GM12878 (cell line): ENCODE data around the gene PLAC8. TPM values are rescaled to one million over a fixed set of nuclear protein-coding genes. Genes with fewer than 3 reads are reported as not detected.

ENCODE experiments used
- ATAC-seq: fragments of 200-7000 bp; cut with Tn5 transposase; 3 replicates; pipeline ENCODE4 v1.9.1; 2020; ENCODE audit warnings: mild to moderate bottlenecking, moderate library complexity
- BruUV-seq: library from RNA; stranded (reverse); fragments of 400-500 nt; replicated peaks from 2 replicates; lab custom pipeline; 2021; lab: Mats Ljungman, UMichigan
- CTCF ChIA-PET: fragments of 300-600 bp; sonication (Branson Sonifier 250); formaldehyde crosslinking; extraction: SDS; loops from one replicate; lab custom pipeline; 2021; ENCODE audit warnings: inconsistent platforms; lab: Yijun Ruan, JAX
- POLR2A ChIA-PET: fragments of 350-600 bp; formaldehyde crosslinking; extraction: SDS; loops from one replicate; lab custom pipeline; 2021; ENCODE audit warnings: inconsistent platforms; lab: Charles Lee
- RAD21 ChIA-PET: fragments of 300-600 bp; sonication (Branson Sonifier 250); formaldehyde crosslinking; loops from one replicate; lab custom pipeline; 2023; ENCODE audit warnings: antibody characterized with exemption; ENCODE audit not compliant: unreplicated experiment; lab: Charles Lee
- SMC1A ChIA-PET: fragments of 300-600 bp; sonication (Branson Sonifier 250); formaldehyde crosslinking; loops from one replicate; lab custom pipeline; 2023; ENCODE audit not compliant: unreplicated experiment, uncharacterized antibody; lab: Charles Lee
- DNase-seq: peaks from one replicate; pipeline ENCODE4 v3.0.0-alpha.2; 2011; ENCODE audit warnings: low read depth, low spot score
- FAIRE-seq: peaks from 3 replicates; lab custom pipeline; 2011; peaks lifted over from hg19 to GRCh38; lab: Jason Lieb, UNC
- H2AFZ ChIP-seq: 2 replicates; pipeline ENCODE4 v1.6.0; 2011; ENCODE audit warnings: low read depth, low read length, control low read depth; ENCODE audit not compliant: control insufficient read depth
- H3K27ac ChIP-seq: 2 replicates; pipeline ENCODE4 v1.5.1; 2011; ENCODE audit warnings: control low read depth; ENCODE audit not compliant: control insufficient read depth, insufficient read depth
- H3K27me3 ChIP-seq, 2 experiments: replicated peaks in 1 of 2; 2 replicates each; pipeline versions ENCODE4 v1.6.0 to v1.6.1; 2011; ENCODE audit warnings: low read length in 1 of 2; ENCODE audit not compliant: control insufficient read depth in 2 of 2, insufficient read depth in 2 of 2
- H3K36me3 ChIP-seq, 2 experiments: 2 replicates each; pipeline ENCODE4 v1.5.1; 2011; ENCODE audit warnings: low read length in 1 of 2; ENCODE audit not compliant: control insufficient read depth in 2 of 2, insufficient read depth in 2 of 2
- H3K4me1 ChIP-seq: 2 replicates; pipeline ENCODE4 v1.6.1; 2011; ENCODE audit warnings: mild to moderate bottlenecking, low read length, moderate library complexity, mixed read lengths; ENCODE audit not compliant: control insufficient read depth, insufficient read depth
- H3K4me2 ChIP-seq: 2 replicates; pipeline ENCODE4 v1.6.0; 2011; ENCODE audit warnings: control low read depth; ENCODE audit not compliant: control insufficient read depth, insufficient read depth
- H3K4me3 ChIP-seq: fragments of 200-600 bp; sonication (generic); 2 replicates; pipeline ENCODE4 v1.5.1; 2016
- H3K79me2 ChIP-seq: 2 replicates; pipeline ENCODE4 v1.6.0; 2011; ENCODE audit warnings: low read length; ENCODE audit not compliant: control insufficient read depth, insufficient read depth
- H3K9ac ChIP-seq: 2 replicates; pipeline ENCODE4 v1.8.0; 2011; ENCODE audit warnings: low read length, control low read depth, mixed read lengths; ENCODE audit not compliant: control insufficient read depth, insufficient read depth
- H3K9me3 ChIP-seq: replicated peaks from 3 replicates; pipeline ENCODE4 v1.5.1; 2011; ENCODE audit warnings: mild to moderate bottlenecking, low read length; ENCODE audit not compliant: control insufficient read depth, insufficient read depth
- H4K20me1 ChIP-seq: 2 replicates; pipeline ENCODE4 v1.6.0; 2011; ENCODE audit not compliant: control insufficient read depth, insufficient read depth
- ATF7 ChIP-seq: fragments of 450-650 bp; IDR thresholded peaks from 2 replicates; pipeline ENCODE4 v1.6.1; 2016; ENCODE audit warnings: low read depth, mild to moderate bottlenecking
- BCLAF1 ChIP-seq: fragments of 450-650 bp; IDR thresholded peaks from 2 replicates; pipeline ENCODE4 v1.6.1; 2017; ENCODE audit warnings: antibody characterized with exemption, mild to moderate bottlenecking, moderate library complexity
- CBFB ChIP-seq: IDR thresholded peaks from 2 replicates; pipeline ENCODE4 v1.6.1; 2016; ENCODE audit warnings: antibody characterized with exemption, low read depth
- DPF2 ChIP-seq: fragments of 450-650 bp; IDR thresholded peaks from 2 replicates; pipeline ENCODE4 v1.6.1; 2017; ENCODE audit warnings: mild to moderate bottlenecking
- IKZF1 ChIP-seq: fragments of 450-650 bp; conservative IDR thresholded peaks from 2 replicates; pipeline ENCODE4 v1.6.1; 2017; ENCODE audit warnings: antibody characterized with exemption, mild to moderate bottlenecking
- IKZF2 ChIP-seq, 2 experiments: fragments of 450-650 bp; IDR thresholded peaks; 2 replicates each; pipeline ENCODE4 v1.6.1; 2017; ENCODE audit warnings: mild to moderate bottlenecking in 2 of 2, moderate library complexity in 2 of 2
- KDM1A ChIP-seq: fragments of 200-600 bp; sonication (generic); IDR thresholded peaks from 2 replicates; pipeline ENCODE4 v1.6.1; 2016; ENCODE audit warnings: borderline replicate concordance
- MAX ChIP-seq: IDR thresholded peaks from 2 replicates; pipeline ENCODE4 v1.6.1; 2012; ENCODE audit warnings: low read depth, low read length, improper control_type of control experiment
- MTA3 ChIP-seq: IDR thresholded peaks from 2 replicates; pipeline ENCODE4 v1.6.1; 2012; ENCODE audit warnings: low read length, inconsistent platforms, borderline replicate concordance
- MYB ChIP-seq: fragments of 150-350 bp; IDR thresholded peaks from 2 replicates; pipeline ENCODE4 v1.6.1; 2014; ENCODE audit warnings: mild to moderate bottlenecking, low read depth, low read length, borderline replicate concordance
- POLR2A ChIP-seq: IDR thresholded peaks from 2 replicates; pipeline ENCODE4 v1.6.1; 2011; ENCODE audit warnings: low read depth, mild to moderate bottlenecking, low read length
- POLR2AphosphoS2 ChIP-seq: IDR thresholded peaks from 2 replicates; pipeline ENCODE4 v1.6.1; 2011; ENCODE audit warnings: low read depth, mild to moderate bottlenecking, low read length, improper control_type of control experiment, moderate library complexity
- RAD51 ChIP-seq: fragments of 450-650 bp; IDR thresholded peaks from 2 replicates; pipeline ENCODE4 v1.6.1; 2016; ENCODE audit warnings: moderate library complexity, mild to moderate bottlenecking, inconsistent platforms
- TCF12 ChIP-seq: IDR thresholded peaks from 2 replicates; pipeline ENCODE4 v1.6.1; 2011; ENCODE audit warnings: low read depth, mild to moderate bottlenecking, low read length
- WRNIP1 ChIP-seq: IDR thresholded peaks from 2 replicates; pipeline ENCODE4 v1.6.1; 2011; ENCODE audit warnings: low read depth, low read length, improper control_type of control experiment, borderline replicate concordance
- YY1 ChIP-seq: IDR thresholded peaks from 2 replicates; pipeline ENCODE4 v1.6.1; 2011; ENCODE audit warnings: low read depth, mild to moderate bottlenecking, low read length
- ZNF24 ChIP-seq: fragments of 450-650 bp; IDR thresholded peaks from 2 replicates; pipeline ENCODE4 v1.6.1; 2017; ENCODE audit warnings: antibody characterized with exemption, mild to moderate bottlenecking
- ZNF274 ChIP-seq: IDR thresholded peaks from one replicate; pipeline ENCODE4 v1.8.0; 2011; ENCODE audit not compliant: insufficient read length, insufficient read depth
- WGBS: methylation state at CpG from one replicate; pipeline ENCODE4 v1.1.6; 2016; ENCODE audit warnings: low lambda C conversion rate; ENCODE audit not compliant: insufficient replicate concordance, insufficient coverage; ENCODE audit errors: missing lambda C conversion rate; 5-methylcytosine and 5-hydroxymethylcytosine counted together
- in situ Hi-C: fragments of 300-500 bp; cut with MboI; formaldehyde crosslinking; loops from 9 replicates; pipeline ENCODE4 v1.14.3; 2018; ENCODE audit warnings: mixed read lengths
- intact Hi-C: fragments of 100-400 bp; cut with micrococcal nuclease; formaldehyde crosslinking; loops from one replicate; pipeline ENCODE4 v1.14.2; 2022; ENCODE audit not compliant: unreplicated experiment
- polyA plus RNA-seq, 11 experiments: library from polyadenylated mRNA; depleted of rRNA in 4 of 11; unstranded in 6 of 11; stranded (reverse) in 5 of 11; fragments of >200 nt; fragmentation: Nextera tagmentation in 4 of 11; fragmentation: Illumina TruSeq in 1 of 11; extraction: Ambion mirVana in 4 of 11; extraction: Trizol in 1 of 11; gene quantifications; 1 replicate in 1 of 11; 2 replicates in 10 of 11; pipeline versions ENCODE4 v1.2.1 to v1.2.3, GENCODE V29; 2011 to 2016; ENCODE audit warnings: inconsistent platforms in 2 of 11, missing spikeins in 2 of 11, low read depth in 1 of 11
- total RNA-seq, 4 experiments: library from RNA; depleted of rRNA in 3 of 4; stranded (reverse); fragments of >200 nt in 3 of 4; fragmentation: Illumina TruSeq in 1 of 4; extraction: Trizol in 1 of 4; gene quantifications; 2 replicates each; pipeline versions ENCODE4 v1.2.1 to v1.2.3, GENCODE V29; 2013 to 2021
- TF ChIP-seq, protein P1 (sequence below): fragments of 450-650 bp; IDR thresholded peaks from 2 replicates; pipeline ENCODE4 v1.6.1; 2014; ENCODE audit warnings: mild to moderate bottlenecking

Gene PLAC8
- total and polyA plus RNA-seq, 10 of the 15 experiments (the other 5 are each of a cell fraction or from before 2014, with no cell fraction given), result 214 to 841 (median 348) TPM

DNA sequence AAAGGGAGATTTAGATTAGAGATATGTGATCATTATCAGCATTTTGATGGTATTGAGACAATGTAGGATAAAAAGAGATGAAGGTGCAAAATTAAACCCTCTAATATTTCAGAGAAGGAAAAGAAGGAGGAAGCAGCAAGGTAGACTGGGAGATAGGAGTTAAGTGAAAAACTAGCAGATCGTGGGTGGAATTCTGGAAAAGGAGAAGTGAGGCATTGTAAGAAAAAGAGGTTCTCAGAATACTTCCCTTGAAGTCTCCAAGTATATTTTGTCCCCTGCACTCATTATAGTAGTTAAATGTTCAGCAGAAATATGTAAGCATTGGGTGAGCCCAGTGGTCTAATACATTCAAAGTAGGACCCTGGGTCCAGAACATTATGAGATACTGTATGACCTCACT lies 49.3 kb downstream of the PLAC8 start (continued):
- TF ChIP-seq BCLAF1 (no peak), IKZF1 (no peak), IKZF2 (IDR thresholded peaks at IDR 0.05) (no peak), DPF2 (no peak), TCF12 (no peak)

DNA sequence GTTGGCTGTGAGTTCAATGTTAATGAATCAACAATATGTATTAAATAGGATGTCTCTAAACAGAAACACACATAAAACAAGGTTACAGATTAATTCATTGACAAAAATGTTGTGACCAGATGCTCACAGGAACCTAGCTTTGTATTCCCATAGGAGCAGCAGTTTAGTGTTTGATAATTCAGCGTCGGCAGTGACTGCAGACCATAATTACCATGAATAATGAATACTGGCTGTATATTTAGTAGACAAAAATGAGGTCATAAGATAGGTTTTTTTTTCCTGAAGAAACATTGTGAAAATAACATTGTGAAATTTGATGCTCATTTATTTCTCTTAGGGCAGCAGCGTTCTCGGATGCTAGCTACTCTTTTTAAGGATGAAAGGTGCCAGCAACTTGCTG lies 51.8 kb downstream of the PLAC8 start:
- CTCF ChIA-PET, result interaction anchor here (0.7 kb wide), 1 partner anchor 26 kb away, joined by 3 read pairs; no protein-coding TSS in a partner anchor
- no peak for FAIRE-seq
- no peak for ATAC-seq
- intact Hi-C loops (no loop called here), in situ Hi-C loops (loop anchor here (25.0 kb wide), 1 partner anchor 575 kb away; no protein-coding TSS in a partner anchor)
- H3K27ac ChIP-seq, result no peak overlapping the region
- TF ChIP-seq ZNF24 (no peak), MYB (no peak), ZNF274 (no peak), CBFB (no peak), RAD51 (no peak), MTA3 (no peak), KDM1A (no peak), YY1 (no peak), POLR2AphosphoS2 (no peak), WRNIP1 (no peak), ATF7 (no peak), MAX (no peak), POLR2A (no peak)
- TF ChIP-seq, protein P1, sequence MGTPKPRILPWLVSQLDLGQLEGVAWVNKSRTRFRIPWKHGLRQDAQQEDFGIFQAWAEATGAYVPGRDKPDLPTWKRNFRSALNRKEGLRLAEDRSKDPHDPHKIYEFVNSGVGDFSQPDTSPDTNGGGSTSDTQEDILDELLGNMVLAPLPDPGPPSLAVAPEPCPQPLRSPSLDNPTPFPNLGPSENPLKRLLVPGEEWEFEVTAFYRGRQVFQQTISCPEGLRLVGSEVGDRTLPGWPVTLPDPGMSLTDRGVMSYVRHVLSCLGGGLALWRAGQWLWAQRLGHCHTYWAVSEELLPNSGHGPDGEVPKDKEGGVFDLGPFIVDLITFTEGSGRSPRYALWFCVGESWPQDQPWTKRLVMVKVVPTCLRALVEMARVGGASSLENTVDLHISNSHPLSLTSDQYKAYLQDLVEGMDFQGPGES, result no peak
- TF ChIP-seq, all 136 proteins: peak for 0
- Histone ChIP-seq H3K4me1 (no peaks in the 10 kb centered on the region), H3K36me3 (peaks cover 1 to 13% of the 10 kb centered on the region in 2 experiments), H3K9me3 (no peaks in the 10 kb centered on the region; the same call in 2 of the 3 replicates), H2AFZ (no peak overlapping the region), H3K27me3 (no peaks in the 10 kb centered on the region), H3K9ac (no peak overlapping the region), H3K79me2 (no peaks in the 10 kb centered on the region), H3K4me3 (no peak overlapping the region), H3K4me2 (no peak overlapping the region), H4K20me1 (no peaks in the 10 kb centered on the region)
- ChIA-PET SMC1A (no interaction called here), RAD21 (no interaction called here), POLR2A (interaction anchor here (0.8 kb wide), 1 partner anchor 136 kb away, joined by 3 read pairs; no protein-coding TSS in a partner anchor)
- BruUV-seq, result no TSS peak
- no peak for DNase-seq
- WGBS, result 95% methylated on average over 4 of the region's 4 CpGs
